ENCODE results near the gene TEX53.

- TF ChIP-seq, protein P1, sequence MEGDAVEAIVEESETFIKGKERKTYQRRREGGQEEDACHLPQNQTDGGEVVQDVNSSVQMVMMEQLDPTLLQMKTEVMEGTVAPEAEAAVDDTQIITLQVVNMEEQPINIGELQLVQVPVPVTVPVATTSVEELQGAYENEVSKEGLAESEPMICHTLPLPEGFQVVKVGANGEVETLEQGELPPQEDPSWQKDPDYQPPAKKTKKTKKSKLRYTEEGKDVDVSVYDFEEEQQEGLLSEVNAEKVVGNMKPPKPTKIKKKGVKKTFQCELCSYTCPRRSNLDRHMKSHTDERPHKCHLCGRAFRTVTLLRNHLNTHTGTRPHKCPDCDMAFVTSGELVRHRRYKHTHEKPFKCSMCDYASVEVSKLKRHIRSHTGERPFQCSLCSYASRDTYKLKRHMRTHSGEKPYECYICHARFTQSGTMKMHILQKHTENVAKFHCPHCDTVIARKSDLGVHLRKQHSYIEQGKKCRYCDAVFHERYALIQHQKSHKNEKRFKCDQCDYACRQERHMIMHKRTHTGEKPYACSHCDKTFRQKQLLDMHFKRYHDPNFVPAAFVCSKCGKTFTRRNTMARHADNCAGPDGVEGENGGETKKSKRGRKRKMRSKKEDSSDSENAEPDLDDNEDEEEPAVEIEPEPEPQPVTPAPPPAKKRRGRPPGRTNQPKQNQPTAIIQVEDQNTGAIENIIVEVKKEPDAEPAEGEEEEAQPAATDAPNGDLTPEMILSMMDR (conservative IDR thresholded peaks at IDR 0.05 in 1 of 2, IDR thresholded peaks at IDR 0.05 in 1 of 2; ENCODE audit: low read depth in 1 of 2, low read length in 2 of 2) = no peak
- no peak for TF ChIP-seq EZH2 (IDR thresholded peaks at IDR 0.05; ENCODE audit: low read length, missing control alignments)
These were observed 34.3 kb upstream of the TEX53 start for GRCh38 chr9:114691956-114692295.

All from fibroblast of lung (primary cell).